GM18868 (cell line): Measurements from ENCODE around the gene TOMM22.

Source experiments
- ATAC-seq: cut with Tn5 transposase; IDR thresholded peaks from one replicate; pipeline ENCODE4 v1.9.1; 2021; ENCODE audit warnings: mild to moderate bottlenecking, moderate library complexity; ENCODE audit not compliant: unreplicated experiment

Gene TOMM22

GRCh38 chr22:38733724-38734381 is 52.1 kb downstream of the TOMM22 start:
- ATAC-seq = no peak

DNA sequence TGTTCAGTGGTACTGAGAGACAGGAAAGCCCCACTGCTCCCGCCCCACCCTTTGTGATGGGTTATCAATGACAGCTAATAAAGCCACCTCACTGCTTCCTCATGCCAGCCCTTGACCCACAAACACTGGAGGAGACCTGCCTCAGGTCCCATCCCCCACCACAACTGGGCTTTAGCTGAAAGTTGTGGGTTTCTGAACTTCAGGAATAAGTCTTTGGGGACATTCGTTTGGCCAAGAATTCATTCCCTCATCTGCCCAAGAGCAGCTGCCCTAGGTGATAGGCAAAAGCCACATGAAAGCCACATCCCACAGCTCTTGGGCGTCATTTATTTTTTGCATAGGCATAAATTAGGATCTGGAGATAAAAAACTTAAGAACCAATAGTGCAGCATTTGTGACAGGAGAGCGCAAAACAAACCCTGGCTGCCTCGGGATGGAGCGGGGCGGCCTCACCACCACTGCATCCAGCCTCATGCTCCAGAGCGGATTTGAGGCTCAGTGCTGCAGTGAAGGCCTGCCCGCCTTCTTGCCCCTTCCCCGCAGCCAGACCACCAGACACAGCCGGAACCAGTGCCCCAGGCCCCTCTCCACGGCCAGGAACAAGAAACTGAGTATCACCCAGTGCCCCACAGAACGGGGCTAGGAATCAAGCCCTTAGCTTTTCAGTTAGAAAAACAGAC is 52.8 kb downstream of the TOMM22 start:
- no peak for ATAC-seq
